ENCODE results near the gene BNC1.
A peak's percentile ranks its signal among the peaks of the same experiment; 100 is the strongest.
"Not testable (repeated sequence)": the region's sequence is repeated elsewhere in the genome, so short reads cannot be mapped to it uniquely, and the experiment has no call there.

Gene BNC1

GRCh38 chr15:83248151-83249029, 36.1 kb downstream of the BNC1 start:
- DNase-seq, result peak; percentile 64

- DNase-seq, result no peak
Observed at GRCh38 chr15:83243634-83244033, 40.8 kb downstream of the BNC1 start.

- DNase-seq, result no peak
Observed at GRCh38 chr15:83230242-83230641, 54.2 kb downstream of the BNC1 start.

- no peak for DNase-seq
Observed at GRCh38 chr15:83225449-83225848, 59.0 kb downstream of the BNC1 start.

GRCh38 chr15:83221781-83222180, 62.7 kb downstream of the BNC1 start:
- not testable (repeated sequence) for DNase-seq

- DNase-seq, result no peak
Observed at GRCh38 chr15:83219026-83219425, 65.4 kb downstream of the BNC1 start.

- no peak for DNase-seq
Observed at GRCh38 chr15:83215306-83215705, 69.2 kb downstream of the BNC1 start.

- peak; percentile 96 for DNase-seq
Observed at GRCh38 chr15:83210619-83211018, 73.8 kb downstream of the BNC1 start.

- no peak for DNase-seq
Observed at GRCh38 chr15:83209333-83209732, 75.1 kb downstream of the BNC1 start.

GRCh38 chr15:83208367-83208661, 76.2 kb downstream of the BNC1 start:
- peak; percentile 10 for DNase-seq

- DNase-seq, result peak; percentile 75
Observed at GRCh38 chr15:83207660-83208366, 76.7 kb downstream of the BNC1 start, which contains the start of gene HDGFL3. Gene HDGFL3, minus strand, starts transcription at chr15:83207823. Its CDS starts 409 bp downstream, at chr15:83207414.

GRCh38 chr15:83207009-83207659, 77.3 kb downstream of the BNC1 start:
- DNase-seq, result no peak

- DNase-seq, result no peak
Observed at GRCh38 chr15:83206526-83207008, 77.9 kb downstream of the BNC1 start.
